CMK (cell line): ENCODE results near the gene SUSD6.

Source experiments
- DNase-seq: peaks from one replicate; pipeline ENCODE4 v3.0.0-alpha.2; 2010; ENCODE audit warnings: low read depth

Gene SUSD6

DNA sequence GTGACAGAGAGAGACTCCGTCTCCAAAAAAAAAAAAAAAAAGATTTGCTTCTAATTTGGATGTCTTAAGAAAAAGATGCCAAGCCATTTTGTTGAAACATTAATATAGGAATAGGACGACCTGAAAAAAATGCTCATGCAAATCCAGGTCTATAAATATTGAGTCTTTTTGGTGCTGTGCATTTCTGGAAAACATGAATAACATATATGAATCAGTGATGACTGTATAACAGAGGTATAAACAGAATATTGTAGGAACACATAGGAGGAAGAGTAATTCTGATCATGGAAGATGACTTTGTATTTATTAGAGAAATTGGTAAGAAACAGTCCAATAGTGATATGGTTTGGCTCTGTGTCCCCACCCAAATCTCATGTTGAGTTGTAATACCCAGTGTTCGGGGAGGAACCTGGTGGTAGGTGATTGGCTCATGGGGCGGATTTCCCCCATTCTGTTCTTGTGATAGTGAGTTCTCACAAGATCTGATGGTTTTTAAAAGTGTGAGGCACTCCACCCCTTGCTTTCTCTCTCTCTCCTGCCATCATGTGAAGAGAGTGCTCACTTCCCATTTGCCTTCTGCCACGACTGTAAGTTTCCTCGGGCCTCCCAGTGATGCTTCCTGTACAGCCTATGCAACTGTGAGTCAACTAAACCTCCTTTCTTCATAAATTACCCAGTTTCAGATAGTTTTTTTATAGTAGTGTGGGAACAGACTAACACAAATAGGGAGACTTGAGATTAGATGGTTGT is 152.5 kb downstream of the SUSD6 start:
- DNase-seq, result no peak
